H1 (cell line): Measurements from ENCODE around the gene ESYT2. TPM values are rescaled to one million over a fixed set of nuclear protein-coding genes. Genes with fewer than 3 reads are reported as not detected.

Source experiments
- CTCF ChIA-PET: fragments of 300-600 bp; sonication (Branson Sonifier 250); formaldehyde crosslinking; loops from one replicate; lab custom pipeline; 2021; ENCODE audit not compliant: partially characterized antibody; lab: Charles Lee
- POLR2A ChIA-PET: fragments of 300-600 bp; sonication (Branson Sonifier 250); formaldehyde crosslinking; loops from one replicate; lab custom pipeline; 2021; ENCODE audit warnings: inconsistent platforms; ENCODE audit not compliant: partially characterized antibody; lab: Charles Lee
- DNase-seq, 2 experiments: peaks; one replicate each; pipeline versions ENCODE4 v3.0.0 to v3.0.0-alpha.2; 2010 to 2022; ENCODE audit warnings: low spot score in 2 of 2, low read depth in 1 of 2, mixed read lengths in 1 of 2
- FAIRE-seq: peaks from 2 replicates; lab custom pipeline; 2011; peaks lifted over from hg19 to GRCh38; lab: Jason Lieb, UNC
- H2AFZ ChIP-seq: 2 replicates; pipeline ENCODE4 v1.8.1; 2012; ENCODE audit warnings: low read length, inconsistent platforms
- H2AK5ac ChIP-seq: 2 replicates; pipeline ENCODE4 v1.6.1; 2013; ENCODE audit warnings: low read depth, low read length
- H2BK120ac ChIP-seq: replicated peaks from 2 replicates; pipeline ENCODE3; 2013; ENCODE audit warnings: low read depth, low read length, inconsistent platforms
- H2BK12ac ChIP-seq: 2 replicates; pipeline ENCODE4 v1.6.1; 2013; ENCODE audit warnings: low read depth, low read length
- H2BK15ac ChIP-seq: 2 replicates; pipeline ENCODE4 v1.6.1; 2013; ENCODE audit warnings: low read length
- H2BK20ac ChIP-seq: 2 replicates; pipeline ENCODE4 v1.6.1; 2013; ENCODE audit warnings: low read length
- H2BK5ac ChIP-seq: 2 replicates; pipeline ENCODE4 v1.6.1; 2013; ENCODE audit warnings: low read depth, low read length
- H3K14ac ChIP-seq: 2 replicates; pipeline ENCODE4 v1.6.1; 2013; ENCODE audit warnings: inconsistent platforms; ENCODE audit not compliant: insufficient read length
- H3K18ac ChIP-seq: 2 replicates; pipeline ENCODE4 v1.6.1; 2013; ENCODE audit warnings: low read length; ENCODE audit errors: extremely low read depth
- H3K23ac ChIP-seq: 2 replicates; pipeline ENCODE4 v1.6.1; 2013; ENCODE audit warnings: inconsistent platforms; ENCODE audit not compliant: insufficient read length
- H3K23me2 ChIP-seq: 2 replicates; pipeline ENCODE4 v1.6.1; 2013; ENCODE audit warnings: low read depth, low read length
- H3K27ac ChIP-seq: 2 replicates; pipeline ENCODE4 v1.6.1; 2011; ENCODE audit warnings: low read depth, low read length, inconsistent platforms
- H3K27me3 ChIP-seq, 4 experiments: replicated peaks in 1 of 4; 1 replicate in 1 of 4; 2 replicates in 3 of 4; pipeline versions ENCODE4 v1.6.1 to v1.8.1; 2011 to 2013; ENCODE audit warnings: low read length in 3 of 4, mild to moderate bottlenecking in 3 of 4, inconsistent platforms in 2 of 4, mixed read lengths in 2 of 4, moderate library complexity in 1 of 4; ENCODE audit not compliant: control insufficient read depth in 3 of 4, insufficient read depth in 3 of 4; ENCODE audit errors: extremely low read depth in 1 of 4
- H3K36me3 ChIP-seq, 4 experiments: 2 replicates each; pipeline versions ENCODE4 v1.6.1 to v1.8.1; 2011 to 2013; ENCODE audit warnings: mild to moderate bottlenecking in 4 of 4, low read length in 3 of 4, moderate library complexity in 2 of 4, control low read depth in 1 of 4, inconsistent platforms in 1 of 4; ENCODE audit not compliant: insufficient read depth in 4 of 4, control insufficient read depth in 2 of 4
- H3K4ac ChIP-seq: replicated peaks from 2 replicates; pipeline ENCODE3; 2013; ENCODE audit warnings: low read length, low read depth, mixed read lengths, inconsistent platforms; ENCODE audit not compliant: insufficient read length
- H3K4me1 ChIP-seq, 4 experiments: replicated peaks in 1 of 4; 1 replicate in 1 of 4; 2 replicates in 3 of 4; pipeline versions ENCODE4 v1.6.1 to v1.8.1; 2011 to 2013; ENCODE audit warnings: low read length in 3 of 4, inconsistent platforms in 2 of 4, mixed read lengths in 1 of 4; ENCODE audit not compliant: insufficient read depth in 4 of 4, control insufficient read depth in 3 of 4
- H3K4me2 ChIP-seq, 2 experiments: 2 replicates each; pipeline versions ENCODE4 v1.6.1 to v1.8.1; 2011 to 2013; ENCODE audit warnings: low read depth in 2 of 2, low read length in 2 of 2, control low read depth in 1 of 2, inconsistent platforms in 1 of 2, mild to moderate bottlenecking in 1 of 2; ENCODE audit not compliant: insufficient read depth in 1 of 2
- H3K4me3 ChIP-seq, 4 experiments: fragments of 200-600, 300-600 bp in 1 of 4; sonication (generic), shearing (Covaris generic), sonication (Bioruptor Twin) in 1 of 4; 2 replicates each; pipeline versions ENCODE4 v1.5.1 to v1.8.1; 2011 to 2016; ENCODE audit warnings: low read length in 4 of 4, low read depth in 3 of 4, control low read depth in 2 of 4, inconsistent platforms in 2 of 4, mild to moderate bottlenecking in 2 of 4, mixed read lengths in 1 of 4, moderate library complexity in 1 of 4; ENCODE audit not compliant: insufficient read depth in 2 of 4; ENCODE audit errors: extremely low read depth in 1 of 4
- H3K56ac ChIP-seq: replicated peaks from 2 replicates; pipeline ENCODE3; 2013; ENCODE audit warnings: low read depth, mild to moderate bottlenecking, mixed read lengths, low read length, inconsistent platforms; ENCODE audit not compliant: insufficient read length
- H3K79me1 ChIP-seq: 2 replicates; pipeline ENCODE4 v1.6.1; 2013; ENCODE audit warnings: low read depth, low read length, control low read depth
- H3K79me2 ChIP-seq, 2 experiments: 2 replicates each; pipeline versions ENCODE4 v1.6.1 to v1.8.1; 2012 to 2013; ENCODE audit warnings: low read length in 2 of 2, mild to moderate bottlenecking in 2 of 2, inconsistent platforms in 1 of 2; ENCODE audit not compliant: insufficient read depth in 2 of 2, control insufficient read depth in 1 of 2
- H3K9ac ChIP-seq, 4 experiments: replicated peaks in 1 of 4; 1 replicate in 1 of 4; 2 replicates in 3 of 4; pipeline versions ENCODE4 v1.6.1 to v1.8.1; 2011 to 2013; ENCODE audit warnings: low read depth in 3 of 4, low read length in 3 of 4, control low read depth in 2 of 4, mild to moderate bottlenecking in 2 of 4, moderate library complexity in 2 of 4, inconsistent platforms in 1 of 4; ENCODE audit errors: extremely low read depth in 1 of 4
- H3K9me3 ChIP-seq, 2 experiments: 2 replicates each; pipeline versions ENCODE4 v1.6.1 to v1.8.1; 2012 to 2013; ENCODE audit warnings: mild to moderate bottlenecking in 2 of 2, moderate library complexity in 2 of 2, control low read depth in 1 of 2, inconsistent platforms in 1 of 2, low read depth in 1 of 2, low read length in 1 of 2, mixed read lengths in 1 of 2; ENCODE audit not compliant: insufficient read depth in 2 of 2
- H4K20me1 ChIP-seq, 2 experiments: replicated peaks in 1 of 2; 2 replicates each; pipeline versions ENCODE3 to v1.8.1; 2011 to 2013; ENCODE audit warnings: inconsistent platforms in 2 of 2, low read length in 2 of 2, mild to moderate bottlenecking in 1 of 2; ENCODE audit not compliant: insufficient read depth in 2 of 2, control insufficient read depth in 1 of 2
- H4K5ac ChIP-seq: 2 replicates; pipeline ENCODE4 v1.6.1; 2013; ENCODE audit warnings: low read length, low read depth, mixed read lengths, inconsistent platforms; ENCODE audit not compliant: insufficient read length
- H4K8ac ChIP-seq: 2 replicates; pipeline ENCODE4 v1.8.0; 2013; ENCODE audit warnings: mild to moderate bottlenecking, moderate library complexity, low read length, inconsistent platforms; ENCODE audit not compliant: insufficient read depth; ENCODE audit errors: extremely low read depth
- H4K91ac ChIP-seq: replicated peaks from 2 replicates; pipeline ENCODE3; 2013; ENCODE audit warnings: low read length, mixed read lengths, inconsistent platforms; ENCODE audit not compliant: insufficient read length
- ASH2L ChIP-seq: fragments of 200-600, 300-600 bp; sonication (generic); IDR thresholded peaks from one replicate; pipeline ENCODE4 v1.7.1; 2017; ENCODE audit warnings: low read length
- ATF3 ChIP-seq: IDR thresholded peaks from 2 replicates; pipeline ENCODE4 v1.6.1; 2011; ENCODE audit warnings: low read depth, mild to moderate bottlenecking, low read length; ENCODE audit not compliant: insufficient read depth
- BCL11A ChIP-seq, 2 experiments: IDR thresholded peaks; one replicate each; pipeline ENCODE4 v1.6.1; 2011; ENCODE audit warnings: low read depth in 2 of 2, low read length in 2 of 2, mild to moderate bottlenecking in 2 of 2
- CHD2 ChIP-seq: IDR thresholded peaks from 2 replicates; pipeline ENCODE4 v1.6.1; 2012; ENCODE audit warnings: low read length, improper control_type of control experiment
- MAFK ChIP-seq: IDR thresholded peaks from 2 replicates; pipeline ENCODE4 v1.6.1; 2012; ENCODE audit warnings: low read depth, mild to moderate bottlenecking, improper control_type of control experiment, low read length
- RAD21 ChIP-seq, 2 experiments: IDR thresholded peaks in 1 of 2; conservative IDR thresholded peaks in 1 of 2; 2 replicates each; pipeline ENCODE4 v1.6.1; 2011; ENCODE audit warnings: low read depth in 2 of 2, low read length in 2 of 2, improper control_type of control experiment in 1 of 2, inconsistent platforms in 1 of 2, mild to moderate bottlenecking in 1 of 2, moderate library complexity in 1 of 2
- RBBP5 ChIP-seq: IDR thresholded peaks from 2 replicates; pipeline ENCODE4 v1.7.1; 2012; ENCODE audit warnings: low read depth, mild to moderate bottlenecking, inconsistent platforms, low read length, moderate library complexity, borderline replicate concordance
- RNF2 ChIP-seq: fragments of 200-900, 300-1000 bp; sonication (generic); IDR thresholded peaks from 2 replicates; pipeline ENCODE4 v1.7.1; 2016; ENCODE audit warnings: borderline replicate concordance, low read depth, mild to moderate bottlenecking, antibody characterized with exemption, low read length; ENCODE audit not compliant: poor library complexity, severe bottlenecking; ENCODE audit errors: missing control alignments
- SIX5 ChIP-seq: IDR thresholded peaks from 2 replicates; pipeline ENCODE4 v1.6.1; 2011; ENCODE audit warnings: mild to moderate bottlenecking, low read depth, low read length
- SP2 ChIP-seq: IDR thresholded peaks from 2 replicates; pipeline ENCODE4 v1.6.1; 2012; ENCODE audit warnings: mild to moderate bottlenecking, low read length, inconsistent platforms
- TBP ChIP-seq: IDR thresholded peaks from 2 replicates; pipeline ENCODE4 v1.6.1; 2011; ENCODE audit warnings: low read depth, low read length, improper control_type of control experiment
- WGBS, 2 experiments: shearing (Covaris generic) in 1 of 2; methylation state at CpG; one replicate each; pipeline versions ENCODE4 v1.1.6 to v1.1.7; 2013 to 2015; ENCODE audit warnings: low lambda C conversion rate in 2 of 2, mixed read lengths in 2 of 2, inconsistent platforms in 1 of 2, low coverage in 1 of 2, missing lambda C conversion rate in 1 of 2; ENCODE audit not compliant: insufficient replicate concordance in 2 of 2, insufficient coverage in 1 of 2, insufficient read length in 1 of 2; ENCODE audit errors: extremely low coverage in 1 of 2, missing lambda C conversion rate in 1 of 2; 5-methylcytosine and 5-hydroxymethylcytosine counted together
- polyA plus RNA-seq, 7 experiments: library from polyadenylated mRNA; depleted of rRNA in 3 of 7; stranded (reverse) in 5 of 7; unstranded in 2 of 7; fragments of >200 nt in 5 of 7; fragments of 200-250 nt in 2 of 7; gene quantifications; 1 replicate in 5 of 7; 2 replicates in 1 of 7; 4 replicates in 1 of 7; pipeline versions ENCODE4 v1.2.1 to v1.2.3, GENCODE V29; 2011 to 2013; ENCODE audit warnings: missing spikeins in 2 of 7, mixed read lengths in 2 of 7
- total RNA-seq: library from RNA; stranded (reverse); fragmentation: NEBNext Ultra II Directional; extraction: Animal tissue kit (Norgen Biotek cat#: 25700); gene quantifications from 2 replicates; pipeline ENCODE4 v1.2.1, GENCODE V29; 2021

The ESYT2 gene
- total and polyA plus RNA-seq, 2 of the 8 experiments (the other 6 are each of a cell fraction or from before 2014, with no cell fraction given), result 27.0 to 37.5 TPM

GRCh38 chr7:158824028-158824427 is 5.3 kb downstream of the ESYT2 start:
- FAIRE-seq, result no peak
- Histone ChIP-seq H2AK5ac (no peak overlapping the region), H4K5ac (no peak overlapping the region), H3K27me3 (no peaks in the 10 kb centered on the region), H4K91ac (no peak overlapping the region), H2BK15ac (no peak overlapping the region), H3K14ac (no peak overlapping the region), H3K4ac (no peak overlapping the region), H3K4me3 (no peak overlapping the region), H3K79me2 (peaks cover 19 to 91% of the 10 kb centered on the region in 2 experiments), H3K27ac (no peak overlapping the region), H3K23me2 (peaks cover 3% of the 10 kb centered on the region), H4K20me1 (peaks cover 9 to 15% of the 10 kb centered on the region in 2 experiments), H3K56ac (no peak overlapping the region), H2AFZ (no peak overlapping the region), H2BK12ac (no peak overlapping the region), H3K79me1 (peaks cover 3% of the 10 kb centered on the region; the same call in 1 of the 2 replicates), H3K4me1 (peaks cover 0 to 8% (median 3%) of the 10 kb centered on the region in 4 experiments; a peak in 4 of 7 replicates), H2BK120ac (no peak overlapping the region), H3K9ac (no peak overlapping the region; a peak in 1 of 7 replicates), H2BK5ac (no peak overlapping the region), H3K36me3 (no peaks in the 10 kb centered on the region), H4K8ac (no peak overlapping the region), H3K4me2 (no peak overlapping the region), H2BK20ac (no peak overlapping the region), H3K9me3 (no peaks in the 10 kb centered on the region), H3K23ac (no peak overlapping the region), H3K18ac (no peak overlapping the region)
- DNase-seq, result no peak
- POLR2A ChIA-PET, result interaction anchor here (1.9 kb wide), 1 partner anchor 9 kb away, joined by 5 read pairs; no protein-coding TSS in a partner anchor
- CTCF ChIA-PET, result interaction anchor here (0.6 to 1.7 kb wide), 4 partner anchors 9 to 934 kb away, joined by 3 to 6 read pairs (median 4); no protein-coding TSS in a partner anchor
- 73% methylated on average over 4 of the region's 4 CpGs; no CpG with 5 or more reads in 1 of the 2 experiments for WGBS, 2 experiments
- TF ChIP-seq BCL11A (IDR thresholded peaks at IDR 0.05; ENCODE audit: low read depth in 2 of 2, low read length in 2 of 2) (no peak), RAD21 (IDR thresholded peaks at IDR 0.05 in 1 of 2, conservative IDR thresholded peaks at IDR 0.05 in 1 of 2; ENCODE audit: low read depth in 2 of 2, low read length in 2 of 2) (no peak), ATF3 (no peak), RBBP5 (no peak), SIX5 (no peak), TBP (no peak), RNF2 (no peak), CHD2 (no peak), ASH2L (no peak), SP2 (no peak), MAFK (no peak)
